GM13976 (cell line): ENCODE measurements around the gene PACRG.

Source experiments
- DNase-seq: peaks from one replicate; pipeline ENCODE4 v3.0.0; 2012; ENCODE audit warnings: low spot score
- CTCF ChIP-seq: IDR thresholded peaks from 2 replicates; pipeline ENCODE4 v1.5.1; 2012; ENCODE audit warnings: borderline replicate concordance, mild to moderate bottlenecking; ENCODE audit not compliant: insufficient read depth; ENCODE audit errors: extremely low read depth, missing control alignments, control extremely low read depth
- in situ Hi-C: fragments of 300-500 bp; cut with MboI; formaldehyde crosslinking; loops from one replicate; pipeline ENCODE4 v1.12.0; 2022; ENCODE audit warnings: low sequenced_read_pairs, mixed read lengths, inconsistent platforms; ENCODE audit not compliant: unreplicated experiment

The PACRG gene

GRCh38 chr6:162713974-162714780, 13.6 kb upstream of the PACRG start:
- in situ Hi-C loops, result no loop called here

GRCh38 chr6:162715601-162716000, 12.2 kb upstream of the PACRG start:
- in situ Hi-C loops, result no loop called here
- no peak for TF ChIP-seq CTCF
- DNase-seq, result no peak

More at GRCh38 chr6:162713974-162714780, 13.6 kb upstream of the PACRG start:
- TF ChIP-seq CTCF, result no peak
- DNase-seq, result no peak

- in situ Hi-C loops, result no loop called here
- no peak for DNase-seq
- no peak for TF ChIP-seq CTCF
Measured at GRCh38 chr6:162719528-162719927, 8.2 kb upstream of the PACRG start.

DNA sequence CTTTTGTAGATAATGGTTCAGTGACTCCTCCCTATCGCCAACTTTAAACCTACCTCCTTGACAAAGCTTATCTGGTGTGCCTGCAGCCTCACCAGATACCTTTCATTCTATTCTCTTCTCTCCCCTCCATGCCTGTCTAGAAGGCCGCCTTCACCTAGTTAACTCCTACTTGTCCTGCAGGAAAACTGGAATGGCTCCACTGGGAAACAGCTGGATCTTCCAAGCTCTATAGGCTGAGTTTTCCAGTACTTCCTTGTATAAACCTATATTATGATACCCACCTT, 6.4 kb upstream of the PACRG start:
- in situ Hi-C loops, result no loop called here
- TF ChIP-seq CTCF, result no peak
- DNase-seq, result no peak

GRCh38 chr6:162722226-162722625, 5.5 kb upstream of the PACRG start:
- in situ Hi-C loops, result no loop called here
- TF ChIP-seq CTCF, result no peak
- DNase-seq, result no peak

GRCh38 chr6:162722633-162723032, 5.1 kb upstream of the PACRG start:
- in situ Hi-C loops, result no loop called here
- TF ChIP-seq CTCF, result no peak
- DNase-seq, result no peak

DNA sequence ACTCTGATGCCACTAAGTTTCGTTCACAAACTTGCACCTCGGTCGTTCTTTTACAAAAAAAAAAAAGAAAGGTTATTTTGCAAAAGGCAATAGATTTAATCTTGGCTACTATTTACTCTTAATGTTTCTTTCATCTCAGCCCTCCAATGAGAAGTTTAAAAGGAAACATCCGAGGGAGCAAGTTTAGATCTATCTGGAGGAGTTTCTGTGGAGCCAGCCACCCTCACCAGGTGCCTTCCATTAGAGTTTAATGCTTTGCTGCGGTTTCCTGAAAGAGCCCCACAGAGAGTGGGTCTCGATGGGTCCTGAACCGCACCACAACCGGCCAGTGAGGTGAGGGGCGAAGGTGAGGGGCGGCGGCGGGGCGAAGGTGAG, 840 bp upstream of the PACRG start:
- TF ChIP-seq CTCF, result no peak
- in situ Hi-C loops, result no loop called here
- peak; percentile 26 for DNase-seq
